Erythroblast (primary cell): Measurements from ENCODE around the gene PDZRN3.

Source experiments
- GATA1 ChIP-seq: IDR thresholded peaks from 2 replicates; pipeline ENCODE4 v1.6.1; 2011; ENCODE audit warnings: low read depth, mild to moderate bottlenecking, control low read depth, low read length, moderate library complexity
- POLR2A ChIP-seq: IDR thresholded peaks from 2 replicates; pipeline ENCODE4 v1.6.1; 2011; ENCODE audit warnings: mild to moderate bottlenecking, low read length

DNA sequence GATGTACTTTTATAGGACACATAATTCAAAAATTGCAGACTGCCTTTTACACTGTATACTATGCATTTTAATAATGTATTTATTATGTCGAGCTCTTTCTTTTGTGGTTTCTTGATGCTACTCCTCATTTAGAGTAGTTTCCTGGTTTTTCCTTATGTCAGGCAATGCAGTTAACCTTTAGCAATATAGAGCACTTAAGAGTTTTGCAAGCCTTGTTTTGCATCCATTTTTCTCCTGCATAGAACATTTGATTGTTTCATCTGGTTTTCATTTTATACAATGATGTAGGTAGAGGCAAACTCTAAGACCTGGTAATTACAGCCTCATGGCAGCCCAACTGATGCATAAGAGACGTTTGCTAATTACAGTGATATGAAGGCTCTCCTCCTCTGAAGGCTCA, 86.3 kb downstream of the PDZRN3 start:
- TF ChIP-seq POLR2A (no peak), GATA1 (no peak)
